ENCODE measurements around the gene TXN2. TPM values are rescaled to one million over a fixed set of nuclear protein-coding genes. Genes with fewer than 3 reads are reported as not detected.

Gene TXN2
- total and polyA plus RNA-seq, 2 donors (not counting 1 experiment from before 2014, with no cell fraction given): 39.6 to 54.6 TPM

- Histone ChIP-seq H3K9ac (ENCODE audit: low read length) (no peak overlapping the region), H3K4me1 (ENCODE audit: control insufficient read depth in 2 of 2, insufficient read depth in 2 of 2, low read length in 2 of 2) (peaks cover 0 to 5% of the 10 kb centered on the region in 2 donors), H3K36me3 (replicated peaks in 1 of 2; ENCODE audit: control extremely low read depth in 1 of 2, control insufficient read depth in 1 of 2, extremely low read depth in 1 of 2, insufficient read depth in 2 of 2, low read length in 1 of 2) (peaks cover 0 to 71% of the 10 kb centered on the region in 2 experiments), H3K4me3 (ENCODE audit: control extremely low read depth in 1 of 5, extremely low read depth in 1 of 5, insufficient read depth in 1 of 5, low read depth in 2 of 5, low read length in 4 of 5) (no peak overlapping the region), H2AFZ (ENCODE audit: insufficient read depth, low read depth, low read length, poor library complexity, severe bottlenecking) (no peak overlapping the region), H3K79me2 (ENCODE audit: control insufficient read depth, insufficient read depth, low read length) (peaks cover 26% of the 10 kb centered on the region), H4K20me1 (ENCODE audit: control insufficient read depth, insufficient read depth, low read length, poor library complexity, severe bottlenecking) (no peaks in the 10 kb centered on the region), H3K27ac (ENCODE audit: low read length in 2 of 2) (no peak overlapping the region), H3K27me3 (replicated peaks in 1 of 4; ENCODE audit: control extremely low read depth in 1 of 4, control insufficient read depth in 3 of 4, insufficient read depth in 4 of 4, low read length in 3 of 4) (no peaks in the 10 kb centered on the region), H3K4me2 (replicated peaks; ENCODE audit: low read depth, low read length, poor library complexity, severe bottlenecking) (no peak overlapping the region), H3K9me3 (ENCODE audit: control extremely low read depth in 1 of 3, control insufficient read depth in 2 of 3, insufficient read depth in 1 of 3, low read length in 2 of 3) (no peaks in the 10 kb centered on the region)
- H3K4me1 Mint-ChIP-seq: peaks cover 4% of the 10 kb centered on the region
- no peak overlapping the region for H3K27ac Mint-ChIP-seq
- H3K27me3 Mint-ChIP-seq: no peaks in the 10 kb centered on the region
- no peaks in the 10 kb centered on the region for H3K9me3 Mint-ChIP-seq (ENCODE audit: insufficient read depth)
- H3K4me3 Mint-ChIP-seq: no peak overlapping the region
- 100% methylated on average over 1 of the region's 6 CpGs for WGBS (ENCODE audit: insufficient coverage)
- intact Hi-C loops (cut with micrococcal nuclease): no loop called here
- ATAC-seq (ENCODE audit: low read depth) (no peak), DNase-seq (no peak)
- POLR2A ChIA-PET: no interaction called here
- TF ChIP-seq EZH2 (IDR thresholded peaks at IDR 0.05; ENCODE audit: borderline replicate concordance, insufficient read depth, low read depth, low read length, poor library complexity, severe bottlenecking) (no peak), CTCF (IDR thresholded peaks at IDR 0.05) (no peak)
- CTCF ChIA-PET: interaction anchor here (4.4 to 29.7 kb wide), 2 partner anchors 11 to 171 kb away, joined by 16 to 607 read pairs; no protein-coding TSS in a partner anchor
These were observed 6.1 kb downstream of the TXN2 start for GRCh38 chr22:36475341-36475740.

GRCh38 chr22:36472689-36473088, 8.8 kb downstream of the TXN2 start:
- Histone ChIP-seq H3K79me2 (ENCODE audit: control insufficient read depth, insufficient read depth, low read length) (peaks cover 28% of the 10 kb centered on the region), H3K4me1 (ENCODE audit: control insufficient read depth in 2 of 2, insufficient read depth in 2 of 2, low read length in 2 of 2) (peaks cover 4 to 7% of the 10 kb centered on the region in 2 donors), H3K4me3 (ENCODE audit: control extremely low read depth in 1 of 5, extremely low read depth in 1 of 5, insufficient read depth in 1 of 5, low read depth in 2 of 5, low read length in 4 of 5) (no peak overlapping the region), H3K9ac (ENCODE audit: low read length) (no peak overlapping the region), H2AFZ (ENCODE audit: insufficient read depth, low read depth, low read length, poor library complexity, severe bottlenecking) (no peak overlapping the region), H4K20me1 (ENCODE audit: control insufficient read depth, insufficient read depth, low read length, poor library complexity, severe bottlenecking) (no peaks in the 10 kb centered on the region), H3K27ac (ENCODE audit: low read length in 2 of 2) (no peak overlapping the region), H3K36me3 (replicated peaks in 1 of 2; ENCODE audit: control extremely low read depth in 1 of 2, control insufficient read depth in 1 of 2, extremely low read depth in 1 of 2, insufficient read depth in 2 of 2, low read length in 1 of 2) (peaks cover 4 to 59% of the 10 kb centered on the region in 2 experiments), H3K9me3 (ENCODE audit: control extremely low read depth in 1 of 3, control insufficient read depth in 2 of 3, insufficient read depth in 1 of 3, low read length in 2 of 3) (no peaks in the 10 kb centered on the region), H3K27me3 (replicated peaks in 1 of 4; ENCODE audit: control extremely low read depth in 1 of 4, control insufficient read depth in 3 of 4, insufficient read depth in 4 of 4, low read length in 3 of 4) (no peaks in the 10 kb centered on the region), H3K4me2 (replicated peaks; ENCODE audit: low read depth, low read length, poor library complexity, severe bottlenecking) (no peak overlapping the region)
- CTCF ChIA-PET: interaction anchor here (0.6 to 29.7 kb wide), 4 partner anchors 14 to 1101 kb away, joined by 3 to 607 read pairs (median 10); no protein-coding TSS in a partner anchor
- Mint-ChIP-seq H3K4me3 (no peak overlapping the region), H3K27ac (no peak overlapping the region), H3K9me3 (ENCODE audit: insufficient read depth) (no peaks in the 10 kb centered on the region), H3K4me1 (peaks cover 8% of the 10 kb centered on the region), H3K27me3 (no peaks in the 10 kb centered on the region)
- no peak for TF ChIP-seq CTCF (IDR thresholded peaks at IDR 0.05)
- no peak for TF ChIP-seq EZH2 (IDR thresholded peaks at IDR 0.05; ENCODE audit: borderline replicate concordance, insufficient read depth, low read depth, low read length, poor library complexity, severe bottlenecking)
- ATAC-seq (ENCODE audit: low read depth) (no peak), DNase-seq (no peak)
- 100% methylated on average over 4 of the region's 13 CpGs for WGBS (ENCODE audit: insufficient coverage)
- POLR2A ChIA-PET: no interaction called here
- intact Hi-C loops (cut with micrococcal nuclease): no loop called here

Data from B cell (primary cell).